GM19043 (cell line): Measurements from ENCODE around the gene MS4A7.
A peak's percentile ranks its signal among the peaks of the same experiment; 100 is the strongest.
"Not testable (repeated sequence)": the region's sequence is repeated elsewhere in the genome, so short reads cannot be mapped to it uniquely, and the experiment has no call there.

ENCODE experiments used
- ATAC-seq: cut with Tn5 transposase; IDR thresholded peaks from one replicate; pipeline ENCODE4 v1.9.1; 2021; ENCODE audit warnings: low read depth; ENCODE audit not compliant: unreplicated experiment

MS4A7 gene

GRCh38 chr11:60378354-60378753 lies at the start of gene MS4A7:
Gene MS4A7, plus strand, starts transcription at chr11:60378532. Its CDS starts 4,610 bp downstream, at chr11:60383142.
- peak; percentile 95 for ATAC-seq

GRCh38 chr11:60332846-60333245 lies 45.5 kb upstream of the MS4A7 start:
- no peak for ATAC-seq

GRCh38 chr11:60334005-60334620 lies 44.2 kb upstream of the MS4A7 start:
- ATAC-seq = peak; percentile 64

- ATAC-seq = no peak
These were observed 41.5 kb upstream of the MS4A7 start for GRCh38 chr11:60336767-60337391.

GRCh38 chr11:60338053-60338452 lies 40.3 kb upstream of the MS4A7 start:
- no peak for ATAC-seq

GRCh38 chr11:60339356-60339755 lies 39.0 kb upstream of the MS4A7 start:
- ATAC-seq = no peak

- no peak for ATAC-seq
These were observed 35.1 kb upstream of the MS4A7 start for GRCh38 chr11:60343094-60343704.

GRCh38 chr11:60344146-60344545 lies 34.2 kb upstream of the MS4A7 start:
- ATAC-seq = no peak

- no peak for ATAC-seq
These were observed 32.8 kb upstream of the MS4A7 start for GRCh38 chr11:60345489-60345888.

- ATAC-seq = peak; percentile 76
These were observed 31.1 kb upstream of the MS4A7 start for GRCh38 chr11:60347084-60347797.

- no peak for ATAC-seq
These were observed 30.2 kb upstream of the MS4A7 start for GRCh38 chr11:60348116-60348515.

- ATAC-seq = no peak
These were observed 28.3 kb upstream of the MS4A7 start for GRCh38 chr11:60349990-60350389.

- ATAC-seq = no peak
These were observed 20.6 kb upstream of the MS4A7 start for GRCh38 chr11:60357771-60358170.

GRCh38 chr11:60360621-60361020 lies 17.7 kb upstream of the MS4A7 start:
- ATAC-seq = no peak

- ATAC-seq = no peak
These were observed 16.1 kb upstream of the MS4A7 start for GRCh38 chr11:60362241-60362640.

- ATAC-seq = peak; percentile 64
These were observed 14.5 kb upstream of the MS4A7 start for GRCh38 chr11:60363542-60364470.

GRCh38 chr11:60366262-60366904 lies 11.9 kb upstream of the MS4A7 start:
- not testable (repeated sequence) for ATAC-seq

- ATAC-seq = peak; percentile 73
These were observed 11.3 kb upstream of the MS4A7 start for GRCh38 chr11:60367009-60367408.

- no peak for ATAC-seq
These were observed 10.4 kb upstream of the MS4A7 start for GRCh38 chr11:60367896-60368295.
